Activated naive CD4-positive, alpha-beta T cell treated with anti-CD3 and anti-CD28 coated beads for 36 hours (primary cell): Measurements from ENCODE around the gene GASK1A. TPM values are rescaled to one million over a fixed set of nuclear protein-coding genes. Genes with fewer than 3 reads are reported as not detected.
"Not testable (repeated sequence)": the region's sequence is repeated elsewhere in the genome, so short reads cannot be mapped to it uniquely, and the experiment has no call there.

ENCODE experiments used
- CTCF ChIA-PET: fragments of 350-600 bp; sonication (Branson Sonifier 250); formaldehyde crosslinking; loops from one replicate; lab custom pipeline; 2021; ENCODE audit warnings: antibody characterized with exemption; lab: Charles Lee
- DNase-seq: peaks from one replicate; pipeline ENCODE4 v3.0.0-alpha.2; 2020
- H3K27ac Mint-ChIP-seq: one replicate; pipeline ENCODE4 v1.8.0; 2021; ENCODE audit warnings: mild to moderate bottlenecking, mixed read lengths
- H3K27me3 Mint-ChIP-seq: one replicate; pipeline ENCODE4 v1.8.0; 2021; ENCODE audit warnings: low read depth, mixed read lengths
- H3K36me3 Mint-ChIP-seq: one replicate; pipeline ENCODE4 v1.8.0; 2021; ENCODE audit warnings: low read depth, mixed read lengths
- H3K4me1 Mint-ChIP-seq: one replicate; pipeline ENCODE4 v1.8.0; 2021; ENCODE audit warnings: low read depth, mixed read lengths
- H3K4me3 Mint-ChIP-seq: one replicate; pipeline ENCODE4 v1.8.0; 2021; ENCODE audit warnings: mild to moderate bottlenecking, moderate library complexity, mixed read lengths
- H3K9me3 Mint-ChIP-seq: one replicate; pipeline ENCODE4 v1.8.0; 2021; ENCODE audit warnings: mixed read lengths
- intact Hi-C: fragments of 100-400 bp; cut with micrococcal nuclease; formaldehyde crosslinking; loops from one replicate; pipeline ENCODE4 v1.15.1; 2023
- total RNA-seq, 2 experiments: library from RNA; stranded (reverse); gene quantifications; one replicate each; pipeline ENCODE4 v1.2.3, GENCODE V29; 2021

The GASK1A gene
- total RNA-seq, 2 experiments from 2014 or later = not detected

DNA sequence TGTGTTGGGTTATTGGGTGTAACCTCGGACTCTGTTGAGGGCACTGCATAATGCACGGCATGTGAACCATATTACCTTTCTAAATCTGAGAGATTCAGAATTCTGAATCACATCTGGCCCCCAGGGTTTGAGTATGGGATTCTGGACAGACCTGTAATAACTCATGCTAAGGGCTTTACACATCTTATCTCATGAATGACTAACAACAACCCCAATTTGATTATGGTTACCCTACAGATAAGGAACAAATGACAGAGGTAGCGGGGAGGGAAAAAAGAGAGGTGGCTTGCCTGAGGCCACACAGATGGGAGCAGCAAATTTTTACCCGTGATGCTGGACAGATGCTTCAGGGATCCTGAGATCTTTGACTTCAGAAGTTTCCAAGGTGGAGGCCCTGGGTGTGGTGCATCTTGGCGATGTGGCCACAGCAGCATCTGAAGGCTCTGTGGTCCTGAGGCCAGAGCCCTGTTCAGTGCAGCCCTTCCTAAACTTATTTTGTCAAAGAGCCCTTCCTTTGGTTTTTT is 83.0 kb downstream of the GASK1A start:
- DNase-seq = no peak
- Mint-ChIP-seq H3K36me3 (no peaks in the 10 kb centered on the region), H3K4me3 (no peak overlapping the region), H3K27ac (no peak overlapping the region), H3K27me3 (no peaks in the 10 kb centered on the region), H3K9me3 (no peaks in the 10 kb centered on the region), H3K4me1 (peaks cover 13% of the 10 kb centered on the region)
- CTCF ChIA-PET = no interaction called here
- intact Hi-C loops = no loop called here

DNA sequence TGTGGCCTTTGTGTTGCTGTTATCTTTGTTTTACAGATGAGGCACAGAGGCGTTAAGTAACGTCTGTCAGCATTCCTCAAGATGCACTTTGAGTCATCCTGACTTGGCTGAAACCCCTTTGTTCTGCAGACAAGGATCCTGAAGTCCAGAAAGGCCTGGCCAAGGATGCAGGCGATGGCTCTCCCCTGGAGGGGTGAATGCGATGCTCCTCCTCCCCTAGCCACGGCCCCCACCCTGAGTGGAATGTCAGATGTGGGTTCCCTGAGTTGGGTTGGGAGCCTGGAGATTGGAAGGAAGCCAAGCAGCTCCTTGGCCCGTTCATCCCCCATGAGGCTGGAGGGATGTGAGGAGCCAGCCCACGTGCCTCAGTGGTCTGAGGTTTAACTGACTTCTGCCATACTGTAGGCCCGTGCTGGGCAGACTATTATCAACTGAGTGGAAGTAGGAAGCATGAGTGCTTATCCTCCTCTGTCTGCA is 83.5 kb downstream of the GASK1A start:
- Mint-ChIP-seq H3K4me3 (no peak overlapping the region), H3K27me3 (no peaks in the 10 kb centered on the region), H3K27ac (no peak overlapping the region), H3K36me3 (no peaks in the 10 kb centered on the region), H3K4me1 (peaks cover 13% of the 10 kb centered on the region), H3K9me3 (no peaks in the 10 kb centered on the region)
- CTCF ChIA-PET = interaction anchor here (1.4 kb wide), 1 partner anchor 101 kb away, joined by 3 read pairs; no protein-coding TSS in a partner anchor
- intact Hi-C loops = no loop called here
- DNase-seq = no peak

DNA sequence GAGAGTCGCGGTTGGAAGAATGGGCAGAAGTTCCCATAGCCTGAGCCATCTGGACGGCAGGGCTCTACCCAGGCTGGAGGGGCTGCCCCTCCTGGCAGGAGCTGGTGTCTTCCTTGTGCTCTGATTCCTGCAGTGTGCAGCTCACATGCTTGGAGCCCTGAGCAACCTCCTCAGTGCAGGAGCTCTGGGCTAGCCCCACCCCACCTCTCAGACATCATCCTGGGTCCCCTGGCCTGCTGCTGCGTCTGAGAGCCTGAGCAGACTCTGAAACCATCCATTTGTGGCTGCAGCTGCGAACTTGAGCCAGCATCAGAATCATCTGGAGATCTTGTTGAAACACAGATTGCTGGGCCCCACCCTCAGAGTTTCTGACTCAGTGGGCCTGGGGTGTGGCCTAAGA is 84.0 kb downstream of the GASK1A start:
- Mint-ChIP-seq H3K27ac (no peak overlapping the region), H3K9me3 (no peaks in the 10 kb centered on the region), H3K4me3 (no peak overlapping the region), H3K4me1 (peaks cover 13% of the 10 kb centered on the region), H3K27me3 (no peaks in the 10 kb centered on the region), H3K36me3 (no peaks in the 10 kb centered on the region)
- CTCF ChIA-PET = interaction anchor here (1.2 to 1.4 kb wide), 2 partner anchors 55 to 101 kb away, joined by 3 to 4 read pairs; no protein-coding TSS in a partner anchor
- DNase-seq = no peak
- intact Hi-C loops = no loop called here

DNA sequence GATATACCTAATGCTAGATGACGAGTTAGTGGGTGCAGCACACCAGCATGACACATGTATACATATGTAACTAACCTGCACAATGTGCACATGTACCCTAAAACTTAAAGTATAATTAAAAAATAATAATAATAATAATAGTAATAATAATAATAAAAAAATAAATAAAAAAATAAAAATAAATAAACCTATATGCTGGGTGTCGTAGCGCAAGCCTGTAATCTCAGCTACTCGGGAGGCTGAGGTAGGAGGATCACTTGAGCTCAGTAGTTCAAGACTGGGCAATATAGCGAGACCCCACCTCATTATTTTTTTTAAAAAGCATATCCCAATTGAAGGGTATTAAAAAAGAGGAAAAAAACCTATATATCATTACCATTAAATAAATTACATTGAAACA is 91.6 kb downstream of the GASK1A start:
- H3K4me3 Mint-ChIP-seq = not testable (repeated sequence)

DNA sequence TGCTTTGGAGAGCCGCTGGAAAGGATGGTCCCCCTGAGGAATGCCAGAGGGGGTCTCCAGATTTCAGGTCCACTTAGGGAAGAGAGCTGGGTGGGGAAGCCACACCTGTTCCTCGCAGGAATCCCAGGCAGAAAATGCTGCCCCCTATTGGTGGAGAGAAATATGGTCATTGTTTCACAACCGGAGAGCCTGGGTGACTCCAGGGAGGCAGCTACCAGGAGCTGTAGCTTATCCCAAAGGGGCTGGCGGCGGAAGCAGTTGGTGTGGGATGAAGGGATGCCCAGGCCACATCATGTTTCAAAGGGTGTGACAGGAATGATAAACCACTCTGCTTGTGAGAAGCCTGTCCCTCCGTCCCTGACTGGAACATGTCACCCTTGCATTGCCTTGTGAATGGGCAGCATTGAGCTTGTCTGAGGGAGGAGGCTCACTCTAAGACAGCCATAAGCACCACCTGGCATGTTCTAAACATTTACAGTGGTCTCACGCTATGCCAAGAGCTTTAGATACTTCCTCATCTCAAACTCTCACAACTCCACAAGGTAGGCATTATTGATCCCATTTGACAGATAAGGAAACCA is 92.3 kb downstream of the GASK1A start:
- H3K4me3 Mint-ChIP-seq = no peak overlapping the region
- peak; percentile 45 for DNase-seq
- H3K9me3 Mint-ChIP-seq = no peaks in the 10 kb centered on the region
- H3K27ac Mint-ChIP-seq = no peak overlapping the region
- CTCF ChIA-PET = interaction anchor here (0.8 to 4.3 kb wide), 9 partner anchors 10 to 323 kb away, joined by 3 to 48 read pairs (median 4); no protein-coding TSS in a partner anchor
- H3K36me3 Mint-ChIP-seq = no peaks in the 10 kb centered on the region
- H3K4me1 Mint-ChIP-seq = no peaks in the 10 kb centered on the region
- H3K27me3 Mint-ChIP-seq = no peaks in the 10 kb centered on the region
- intact Hi-C loops = loop anchor here (2.0 to 5.0 kb wide), 2 partner anchors 111 to 289 kb away; no protein-coding TSS in a partner anchor

More for the DNA sequence above, 91.6 kb downstream of the GASK1A start:
- H3K4me1 Mint-ChIP-seq, DNase-seq, H3K36me3 Mint-ChIP-seq, H3K9me3 Mint-ChIP-seq, H3K27ac Mint-ChIP-seq, H3K27me3 Mint-ChIP-seq: not testable (repeated sequence)
- CTCF ChIA-PET = interaction anchor here (0.7 to 4.3 kb wide), 4 partner anchors 10 to 603 kb away, joined by 3 to 48 read pairs (median 3); no protein-coding TSS in a partner anchor
- intact Hi-C loops = loop anchor here (2.0 to 5.0 kb wide), 2 partner anchors 110 to 288 kb away; no protein-coding TSS in a partner anchor

DNA sequence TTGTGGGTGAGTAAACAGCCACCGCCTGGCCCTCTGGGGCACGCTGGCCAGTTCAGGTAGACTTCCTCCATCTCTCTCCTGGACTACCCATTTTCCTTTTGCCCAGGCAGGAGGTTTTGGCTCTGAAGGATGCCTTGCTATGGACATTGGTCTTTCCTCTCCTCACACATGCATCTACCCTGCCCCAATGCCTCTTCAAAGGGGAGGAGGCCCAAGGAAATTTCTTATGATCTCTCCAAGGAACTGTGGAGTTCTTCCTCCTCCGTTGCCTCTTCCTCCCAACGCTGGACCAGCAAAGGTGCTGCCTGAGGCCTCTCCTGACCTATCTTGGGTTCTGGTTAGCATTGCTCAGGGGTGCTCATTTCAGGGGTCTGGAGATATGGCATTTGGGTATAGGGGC is 93.2 kb downstream of the GASK1A start:
- Mint-ChIP-seq H3K27ac (no peak overlapping the region), H3K36me3 (no peaks in the 10 kb centered on the region), H3K9me3 (no peaks in the 10 kb centered on the region), H3K4me3 (no peak overlapping the region), H3K27me3 (no peaks in the 10 kb centered on the region), H3K4me1 (no peaks in the 10 kb centered on the region)
- CTCF ChIA-PET = interaction anchor here (0.8 to 4.3 kb wide), 5 partner anchors 15 to 119 kb away, joined by 3 to 48 read pairs (median 4); no protein-coding TSS in a partner anchor
- intact Hi-C loops = loop anchor here (5.0 kb wide), 1 partner anchor 290 kb away; no protein-coding TSS in a partner anchor
- no peak for DNase-seq

DNA sequence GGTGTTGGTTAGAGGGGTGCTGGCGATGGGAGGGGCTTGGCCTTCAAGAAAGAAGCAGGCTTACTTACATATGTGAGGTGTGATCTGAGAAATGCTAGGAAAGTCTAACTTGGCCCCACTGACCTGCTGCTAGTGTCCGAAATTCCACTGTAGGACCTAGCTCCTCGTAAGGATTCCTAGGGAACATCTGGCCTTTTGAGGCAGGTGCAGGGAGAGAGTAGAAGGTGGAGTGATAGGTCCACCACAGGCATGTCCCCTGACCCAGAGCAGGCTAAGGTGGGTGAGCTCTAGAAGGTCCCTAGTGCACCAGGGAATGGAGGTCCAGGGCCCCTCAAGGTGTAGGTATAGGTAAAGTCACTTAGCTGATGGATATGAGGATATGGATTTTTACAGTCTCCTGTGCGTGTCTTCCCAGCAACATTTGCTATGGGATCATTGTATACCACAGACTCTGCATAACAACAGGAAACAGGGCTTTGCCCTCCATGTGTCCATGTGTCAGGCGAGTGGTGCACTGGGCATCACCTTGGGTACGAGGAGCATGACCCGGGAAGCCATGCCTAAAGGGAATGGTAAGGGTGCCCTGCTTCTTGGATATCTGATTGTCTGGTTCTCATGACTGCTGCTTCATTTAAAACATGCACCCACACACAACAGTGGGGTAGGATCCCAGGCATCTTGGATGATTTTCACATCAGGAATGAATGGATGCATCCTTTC is 94.2 kb downstream of the GASK1A start:
- intact Hi-C loops = loop anchor here (5.0 kb wide), 1 partner anchor 291 kb away; no protein-coding TSS in a partner anchor
- H3K27ac Mint-ChIP-seq = no peak overlapping the region

DNA sequence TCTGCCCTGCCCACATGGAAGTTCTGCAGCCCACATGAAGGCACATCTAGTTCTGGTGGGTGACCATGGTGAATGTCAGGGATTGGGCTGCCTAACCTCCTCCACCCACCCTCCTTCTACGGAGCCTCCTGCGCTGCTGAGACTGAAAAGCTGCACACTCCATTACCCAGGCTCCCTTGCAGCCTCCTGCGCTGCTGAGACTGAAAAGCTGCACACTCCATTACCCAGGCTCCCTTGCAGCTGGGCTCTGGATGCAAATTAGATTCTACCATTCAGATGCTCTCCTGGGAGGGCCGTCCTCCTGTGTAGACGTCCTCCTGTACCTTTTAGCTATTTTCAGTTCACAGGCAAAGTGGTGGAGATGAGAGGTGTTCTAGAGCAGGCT is 94.7 kb downstream of the GASK1A start:
- H3K27ac Mint-ChIP-seq = no peak overlapping the region
- CTCF ChIA-PET = interaction anchor here (4.3 kb wide), 1 partner anchor 111 kb away, joined by 48 read pairs; no protein-coding TSS in a partner anchor
- peaks cover 6% of the 10 kb centered on the region for H3K36me3 Mint-ChIP-seq
- no peak overlapping the region for H3K4me3 Mint-ChIP-seq
- intact Hi-C loops = loop anchor here (5.0 kb wide), 1 partner anchor 292 kb away; no protein-coding TSS in a partner anchor
- H3K9me3 Mint-ChIP-seq = no peaks in the 10 kb centered on the region
- no peaks in the 10 kb centered on the region for H3K4me1 Mint-ChIP-seq
- H3K27me3 Mint-ChIP-seq = no peaks in the 10 kb centered on the region
- no peak for DNase-seq

More for the DNA sequence above, 94.2 kb downstream of the GASK1A start:
- Mint-ChIP-seq H3K9me3 (no peaks in the 10 kb centered on the region), H3K27me3 (no peaks in the 10 kb centered on the region), H3K4me3 (no peak overlapping the region), H3K36me3 (peaks cover 3% of the 10 kb centered on the region), H3K4me1 (no peaks in the 10 kb centered on the region)
- CTCF ChIA-PET = interaction anchor here (0.5 to 4.3 kb wide), 2 partner anchors 108 to 111 kb away, joined by 3 to 48 read pairs; no protein-coding TSS in a partner anchor
- DNase-seq = no peak

DNA sequence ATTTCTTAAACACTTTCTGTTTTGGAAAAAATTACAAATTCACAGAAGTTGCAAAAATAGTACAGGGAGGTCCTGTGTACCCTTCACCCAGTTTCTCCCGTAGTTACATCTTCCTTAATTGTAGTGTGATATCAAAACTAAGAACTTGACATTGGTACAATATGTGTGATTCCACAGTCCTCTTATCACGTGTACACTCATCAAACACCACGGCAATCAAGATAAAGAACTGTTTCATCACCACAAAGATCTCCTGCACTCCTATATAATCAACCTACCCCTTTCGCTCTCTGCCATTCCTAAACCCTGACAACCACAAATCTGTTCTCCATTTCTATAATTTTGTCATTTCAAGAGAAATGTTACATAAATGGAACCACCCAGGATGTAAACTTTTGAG is 95.4 kb downstream of the GASK1A start:
- H3K4me1 Mint-ChIP-seq = no peaks in the 10 kb centered on the region

DNA sequence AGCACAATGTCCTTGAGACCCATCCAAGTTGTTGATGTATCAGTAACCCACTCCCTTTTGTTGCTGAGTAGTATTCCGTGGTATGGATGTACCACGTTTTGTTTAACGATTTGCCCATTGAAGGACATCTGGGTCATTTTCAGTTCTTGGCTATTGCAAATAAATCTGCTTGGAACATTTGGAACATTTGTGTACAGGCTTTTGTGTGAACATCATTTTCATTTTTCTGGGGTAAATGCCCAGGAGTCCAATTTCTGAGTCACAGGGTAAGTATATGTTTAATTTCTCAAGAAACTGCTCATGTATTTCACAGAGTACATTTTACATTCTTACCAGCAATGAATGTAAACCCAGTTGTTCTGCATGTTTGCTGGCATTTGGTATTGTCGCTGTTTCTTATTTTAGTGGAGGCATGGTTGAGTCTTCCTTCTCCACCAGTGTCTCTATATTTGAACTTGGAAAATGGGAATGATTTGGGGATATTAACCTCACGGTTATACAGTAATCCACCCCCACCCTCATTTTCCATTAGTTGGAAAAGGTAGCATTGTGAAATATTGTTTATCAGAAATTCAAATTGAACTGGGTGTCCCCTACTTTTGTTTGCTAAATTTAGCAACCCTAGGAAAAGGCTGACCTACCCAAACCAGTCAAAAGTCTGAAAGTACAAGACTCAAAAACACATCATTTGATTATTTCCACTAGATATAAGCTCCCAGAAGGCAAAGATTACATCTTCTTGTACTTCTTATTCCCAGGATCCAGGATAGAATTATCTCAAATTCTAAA is 96.0 kb downstream of the GASK1A start:
- no peaks in the 10 kb centered on the region for H3K4me1 Mint-ChIP-seq
- H3K27me3 Mint-ChIP-seq = no peaks in the 10 kb centered on the region
- no peaks in the 10 kb centered on the region for H3K9me3 Mint-ChIP-seq
- H3K4me3 Mint-ChIP-seq = no peak overlapping the region
- CTCF ChIA-PET = interaction anchor here (1.5 kb wide), 1 partner anchor 114 kb away, joined by 5 read pairs; no protein-coding TSS in a partner anchor
- intact Hi-C loops = loop anchor here (5.0 kb wide), 1 partner anchor 293 kb away; no protein-coding TSS in a partner anchor
- peaks cover 15% of the 10 kb centered on the region for H3K36me3 Mint-ChIP-seq
- H3K27ac Mint-ChIP-seq = no peak overlapping the region
- DNase-seq = no peak

More for the DNA sequence above, 95.4 kb downstream of the GASK1A start:
- CTCF ChIA-PET = interaction anchor here (4.3 kb wide), 1 partner anchor 112 kb away, joined by 48 read pairs; no protein-coding TSS in a partner anchor
- no peaks in the 10 kb centered on the region for H3K9me3 Mint-ChIP-seq
- intact Hi-C loops = loop anchor here (5.0 kb wide), 1 partner anchor 292 kb away; no protein-coding TSS in a partner anchor
- DNase-seq = no peak
- no peaks in the 10 kb centered on the region for H3K27me3 Mint-ChIP-seq
- no peak overlapping the region for H3K4me3 Mint-ChIP-seq
- H3K36me3 Mint-ChIP-seq = peaks cover 10% of the 10 kb centered on the region
- H3K27ac Mint-ChIP-seq = no peak overlapping the region

DNA sequence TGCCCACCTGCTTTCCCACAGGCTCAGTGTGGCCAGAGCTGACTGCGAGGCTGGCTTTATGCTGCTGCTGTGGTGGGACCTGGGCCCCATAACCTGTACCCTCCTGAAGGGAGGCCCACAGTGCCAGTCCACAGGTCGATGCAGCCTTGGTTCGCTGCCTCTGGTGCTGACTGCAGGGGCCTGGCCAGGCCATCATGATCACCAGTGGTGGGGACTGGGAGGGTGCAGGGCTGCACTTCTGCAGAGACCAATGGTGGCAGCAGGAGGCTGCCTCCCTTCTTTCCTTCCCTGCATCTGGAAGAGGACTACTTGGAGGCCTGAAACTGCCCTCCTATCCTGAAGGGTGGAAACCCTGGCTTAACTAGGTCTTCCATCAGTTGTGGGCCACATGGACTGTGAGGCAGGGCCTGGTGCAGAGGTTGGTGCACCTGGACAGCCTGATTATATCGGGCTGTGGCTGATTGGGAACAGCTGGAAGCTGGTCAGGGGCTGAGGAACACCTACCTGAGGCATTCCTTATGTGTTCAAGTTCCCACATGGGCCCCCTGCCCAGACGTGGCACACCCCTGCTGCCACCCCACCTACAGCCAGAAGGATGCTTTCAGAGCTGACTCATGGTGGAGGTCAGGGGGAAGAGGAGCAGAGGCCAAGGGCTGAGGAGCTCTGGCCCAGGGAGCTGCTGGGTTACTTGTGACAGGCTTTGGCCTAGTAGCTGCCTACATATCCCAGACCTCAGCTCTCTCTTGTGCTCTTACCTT is 97.0 kb downstream of the GASK1A start:
- DNase-seq = no peak
- Mint-ChIP-seq H3K27me3 (no peaks in the 10 kb centered on the region), H3K27ac (no peak overlapping the region), H3K4me1 (no peaks in the 10 kb centered on the region), H3K36me3 (peaks cover 23% of the 10 kb centered on the region), H3K9me3 (no peaks in the 10 kb centered on the region), H3K4me3 (no peak overlapping the region)
- CTCF ChIA-PET = interaction anchor here (0.5 to 1.5 kb wide), 2 partner anchors 75 to 115 kb away, joined by 3 to 5 read pairs; no protein-coding TSS in a partner anchor
- intact Hi-C loops = no loop called here
